ENCODE data around the gene WFDC8. TPM values are rescaled to one million over a fixed set of nuclear protein-coding genes. Genes with fewer than 3 reads are reported as not detected.
"Not testable (repeated sequence)": the region's sequence is repeated elsewhere in the genome, so short reads cannot be mapped to it uniquely, and the experiment has no call there.

Gene WFDC8
- total RNA-seq, 1 donor = not detected

DNA sequence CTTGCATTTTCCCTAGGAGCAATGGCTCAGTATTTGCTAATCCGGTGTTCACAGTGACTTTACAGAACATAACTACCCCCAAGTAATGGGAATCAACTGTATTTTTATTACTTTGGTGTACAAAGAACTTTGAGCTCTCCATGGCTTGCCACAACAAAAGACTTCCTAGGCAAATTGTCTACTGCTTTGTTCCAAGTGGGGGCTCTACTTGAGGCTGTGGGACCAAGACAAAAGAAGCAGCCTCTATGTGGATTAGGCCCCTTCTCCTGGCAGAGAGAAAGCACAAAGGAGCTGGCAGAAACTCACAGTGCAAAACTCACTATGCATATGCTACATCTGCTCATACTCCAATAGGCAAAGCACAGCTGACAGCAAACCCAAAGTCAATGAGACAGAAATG, 853 bp downstream of the WFDC8 start:
- Histone ChIP-seq H3K4me1 (ENCODE audit: insufficient read depth, low read length) (no peaks in the 10 kb centered on the region), H3K27me3 (ENCODE audit: insufficient read depth, low read length) (peaks cover 6% of the 10 kb centered on the region), H3K4me3 (ENCODE audit: low read length) (no peak overlapping the region), H3K9me3 (ENCODE audit: low read depth, low read length) (no peaks in the 10 kb centered on the region)

- Histone ChIP-seq H3K4me1 (ENCODE audit: insufficient read depth, low read length) (no peaks in the 10 kb centered on the region), H3K4me3 (ENCODE audit: low read length) (no peak overlapping the region), H3K27me3 (ENCODE audit: insufficient read depth, low read length) (peaks cover 4% of the 10 kb centered on the region), H3K9me3 (ENCODE audit: low read depth, low read length) (no peaks in the 10 kb centered on the region)
Observed at GRCh38 chr20:45576995-45577394, 2.1 kb downstream of the WFDC8 start.

DNA sequence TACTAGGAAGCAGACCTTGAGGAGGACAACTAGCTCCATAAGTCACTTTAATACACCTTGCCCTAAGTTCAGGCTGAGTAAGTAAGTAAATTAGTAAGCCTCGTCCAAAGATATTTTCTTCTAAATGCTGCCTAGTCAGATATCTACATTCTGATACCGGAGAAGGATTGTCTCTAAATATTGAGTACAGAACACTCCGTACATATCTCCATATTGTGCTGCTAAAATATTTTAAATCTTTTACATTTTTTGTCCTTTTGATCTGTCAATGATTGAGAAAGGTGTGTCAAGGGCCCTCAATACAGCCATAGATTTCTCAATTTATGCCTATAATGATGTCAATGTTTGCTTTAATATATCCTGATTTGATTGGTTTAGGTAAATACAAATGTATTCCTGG, 3.2 kb downstream of the WFDC8 start:
- Histone ChIP-seq H3K4me3 (ENCODE audit: low read length) (no peak overlapping the region), H3K9me3 (ENCODE audit: low read depth, low read length) (no peaks in the 10 kb centered on the region), H3K27me3 (ENCODE audit: insufficient read depth, low read length) (peaks cover 5% of the 10 kb centered on the region), H3K4me1 (ENCODE audit: insufficient read depth, low read length) (no peaks in the 10 kb centered on the region)

GRCh38 chr20:45569650-45570049, 9.4 kb downstream of the WFDC8 start:
- not testable (repeated sequence) for H3K4me3 ChIP-seq (ENCODE audit: low read length); H3K4me1 ChIP-seq (ENCODE audit: insufficient read depth, low read length); H3K27me3 ChIP-seq (ENCODE audit: insufficient read depth, low read length); H3K9me3 ChIP-seq (ENCODE audit: low read depth, low read length)

GRCh38 chr20:45564760-45565276, 14.3 kb downstream of the WFDC8 start:
- H3K27me3 ChIP-seq (ENCODE audit: insufficient read depth, low read length) = no peaks in the 10 kb centered on the region
- H3K4me3 ChIP-seq (ENCODE audit: low read length) = no peak overlapping the region
- H3K9me3 ChIP-seq (ENCODE audit: low read depth, low read length) = no peaks in the 10 kb centered on the region
- no peaks in the 10 kb centered on the region for H3K4me1 ChIP-seq (ENCODE audit: insufficient read depth, low read length)

DNA sequence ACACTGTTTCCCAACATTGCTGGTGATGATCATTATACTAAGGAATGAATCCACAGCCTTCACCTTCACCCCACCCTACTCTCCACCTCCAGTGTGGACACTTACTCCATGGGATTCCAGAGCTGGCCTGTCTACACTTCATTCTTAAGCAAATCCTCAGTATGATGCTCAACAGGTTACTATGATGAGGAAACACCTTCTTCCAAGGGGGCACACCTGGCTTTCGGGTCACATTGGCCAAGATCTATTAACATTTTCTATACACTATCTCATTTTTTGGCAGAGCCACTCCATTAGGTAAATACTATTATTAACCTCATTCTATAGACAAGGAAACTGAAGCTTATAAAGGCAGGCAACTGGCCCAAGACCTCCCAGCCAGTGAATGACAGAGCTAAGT, 23.9 kb downstream of the WFDC8 start:
- no peaks in the 10 kb centered on the region for H3K4me1 ChIP-seq (ENCODE audit: insufficient read depth, low read length)

DNA sequence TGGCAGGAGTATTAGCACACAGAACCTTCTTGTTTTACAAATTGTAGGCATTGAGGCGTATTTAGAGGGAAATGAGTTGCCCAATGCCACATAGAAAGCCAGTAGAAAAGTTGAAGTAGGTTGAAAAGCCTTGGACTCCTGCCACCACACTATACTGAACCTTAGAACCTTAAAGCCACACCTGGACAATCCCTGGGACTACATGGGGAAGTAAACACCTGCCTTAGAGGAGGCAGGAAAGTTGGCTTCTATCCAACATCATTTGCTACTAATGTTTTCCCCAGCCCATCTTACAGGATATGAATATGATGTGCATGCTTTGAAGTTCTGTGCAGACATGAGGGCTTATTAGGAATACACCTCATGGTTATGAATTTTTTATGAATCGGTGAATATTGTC, 26.6 kb downstream of the WFDC8 start:
- H3K27me3 ChIP-seq (ENCODE audit: insufficient read depth, low read length) = no peaks in the 10 kb centered on the region
- H3K4me1 ChIP-seq (ENCODE audit: insufficient read depth, low read length) = no peaks in the 10 kb centered on the region
- no peak overlapping the region for H3K4me3 ChIP-seq (ENCODE audit: low read length)
- H3K9me3 ChIP-seq (ENCODE audit: low read depth, low read length) = no peaks in the 10 kb centered on the region

More for the DNA sequence above, 23.9 kb downstream of the WFDC8 start:
- no peaks in the 10 kb centered on the region for H3K9me3 ChIP-seq (ENCODE audit: low read depth, low read length)
- no peak overlapping the region for H3K4me3 ChIP-seq (ENCODE audit: low read length)
- H3K27me3 ChIP-seq (ENCODE audit: insufficient read depth, low read length) = no peaks in the 10 kb centered on the region

DNA sequence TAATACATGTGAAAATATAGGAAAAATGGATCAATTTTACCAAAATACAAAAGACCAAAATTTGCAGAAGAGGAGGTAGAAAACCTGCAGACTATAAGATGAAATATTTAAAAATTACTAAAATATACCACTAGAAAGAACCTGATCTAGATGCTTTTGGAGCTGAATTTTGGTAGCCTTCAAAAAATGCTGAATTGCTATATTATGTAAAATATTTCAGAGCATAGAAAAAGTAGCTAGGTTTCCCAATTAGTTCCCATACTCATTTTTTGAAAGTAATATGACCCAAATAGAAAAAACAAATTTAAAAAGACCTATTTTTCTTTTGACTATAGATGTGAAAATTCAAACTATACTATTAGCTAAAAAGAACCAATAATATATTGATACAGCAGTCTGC, 28.3 kb downstream of the WFDC8 start:
- Histone ChIP-seq H3K27me3 (ENCODE audit: insufficient read depth, low read length) (peaks cover 3% of the 10 kb centered on the region), H3K4me1 (ENCODE audit: insufficient read depth, low read length) (no peaks in the 10 kb centered on the region), H3K9me3 (ENCODE audit: low read depth, low read length) (no peaks in the 10 kb centered on the region), H3K4me3 (ENCODE audit: low read length) (no peak overlapping the region)

- no peaks in the 10 kb centered on the region for H3K4me1 ChIP-seq (ENCODE audit: insufficient read depth, low read length)
- peaks cover 4% of the 10 kb centered on the region for H3K27me3 ChIP-seq (ENCODE audit: insufficient read depth, low read length)
- no peak overlapping the region for H3K4me3 ChIP-seq (ENCODE audit: low read length)
- H3K9me3 ChIP-seq (ENCODE audit: low read depth, low read length) = no peaks in the 10 kb centered on the region
Observed at GRCh38 chr20:45548410-45548809, 30.7 kb downstream of the WFDC8 start.

GRCh38 chr20:45547206-45547770, 31.8 kb downstream of the WFDC8 start, which contains the start of gene EPPIN:
EPPIN (minus strand) TSS chr20:45547401; CDS start chr20:45547357, 44 bp downstream.
- Histone ChIP-seq H3K27me3 (ENCODE audit: insufficient read depth, low read length) (peaks cover 7% of the 10 kb centered on the region), H3K4me3 (ENCODE audit: low read length) (no peak within 1 kb of the TSS), H3K4me1 (ENCODE audit: insufficient read depth, low read length) (no peaks in the 10 kb centered on the region), H3K9me3 (ENCODE audit: low read depth, low read length) (no peaks in the 10 kb centered on the region)

DNA sequence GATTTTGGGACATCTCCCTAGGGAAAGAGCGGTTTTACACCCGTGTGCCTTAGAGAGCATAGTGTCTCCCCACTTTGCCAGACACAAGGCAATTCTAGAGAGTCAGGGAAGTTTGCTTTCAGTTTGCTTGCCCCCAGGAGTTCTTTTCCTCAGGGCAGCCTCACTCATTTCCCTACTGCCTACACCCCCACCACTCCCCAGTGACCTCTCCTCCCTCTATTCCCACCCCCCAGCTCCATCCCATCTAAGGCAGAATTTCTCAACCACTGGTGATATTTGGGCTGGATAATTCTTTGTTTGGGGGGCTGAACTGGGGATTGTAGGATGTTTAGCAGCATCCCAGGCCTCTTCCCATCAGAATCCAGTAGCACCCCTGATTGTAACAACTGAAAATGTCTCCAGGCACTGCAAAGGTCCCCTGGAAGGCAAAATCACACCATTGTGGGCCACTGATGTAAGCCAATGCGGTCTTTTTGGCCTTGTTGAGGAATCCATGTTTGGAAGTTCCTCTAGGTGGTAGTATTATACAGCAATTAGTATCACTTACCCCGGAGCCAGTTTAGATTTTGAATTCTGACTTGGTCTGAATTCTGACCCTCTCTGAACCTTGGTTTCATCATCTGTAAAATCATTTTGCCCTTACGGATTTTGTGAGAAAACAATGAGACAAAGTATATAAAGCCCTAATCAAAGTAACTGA, 33.2 kb downstream of the WFDC8 start:
- Histone ChIP-seq H3K4me1 (ENCODE audit: insufficient read depth, low read length) (no peaks in the 10 kb centered on the region), H3K27me3 (ENCODE audit: insufficient read depth, low read length) (peaks cover 7% of the 10 kb centered on the region), H3K9me3 (ENCODE audit: low read depth, low read length) (no peaks in the 10 kb centered on the region), H3K4me3 (ENCODE audit: low read length) (no peak overlapping the region)

- H3K27me3 ChIP-seq (ENCODE audit: insufficient read depth, low read length) = peaks cover 7% of the 10 kb centered on the region
- no peaks in the 10 kb centered on the region for H3K9me3 ChIP-seq (ENCODE audit: low read depth, low read length)
- H3K4me3 ChIP-seq (ENCODE audit: low read length) = no peak overlapping the region
- no peaks in the 10 kb centered on the region for H3K4me1 ChIP-seq (ENCODE audit: insufficient read depth, low read length)
Observed at GRCh38 chr20:45545351-45545750, 33.7 kb downstream of the WFDC8 start.

DNA sequence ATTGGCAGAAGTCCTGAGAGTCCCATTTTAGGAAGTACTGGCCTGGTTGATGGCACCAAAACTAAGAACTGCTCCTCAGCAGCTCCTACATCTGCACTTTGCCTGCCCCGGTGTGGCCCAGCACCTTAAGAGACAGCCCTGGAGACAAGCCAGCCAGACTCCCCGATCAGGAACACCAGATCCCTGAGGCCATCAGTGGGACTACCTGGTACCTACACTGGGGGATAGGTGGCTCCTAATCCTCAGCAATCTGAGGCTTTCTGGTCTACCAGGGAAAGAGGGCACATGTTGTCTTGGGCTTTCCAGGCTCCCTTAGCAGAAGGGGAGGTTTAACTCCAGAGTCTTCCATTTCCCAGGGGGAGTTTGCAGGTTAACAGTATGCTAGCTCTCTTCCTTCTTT, 39.7 kb downstream of the WFDC8 start, which contains the start of gene WFDC6:
Gene WFDC6 (minus strand): TSS at position 101 of the 400 bp plus-strand sequence. CDS start 75 bp downstream, at position 26.
- no peaks in the 10 kb centered on the region for H3K9me3 ChIP-seq (ENCODE audit: low read depth, low read length)
- no peaks in the 10 kb centered on the region for H3K4me1 ChIP-seq (ENCODE audit: insufficient read depth, low read length)
- peaks cover 14% of the 10 kb centered on the region for H3K27me3 ChIP-seq (ENCODE audit: insufficient read depth, low read length)
- H3K4me3 ChIP-seq (ENCODE audit: low read length) = no peak within 1 kb of the TSS

- peaks cover 17% of the 10 kb centered on the region for H3K27me3 ChIP-seq (ENCODE audit: insufficient read depth, low read length)
- H3K4me1 ChIP-seq (ENCODE audit: insufficient read depth, low read length) = no peaks in the 10 kb centered on the region
- H3K4me3 ChIP-seq (ENCODE audit: low read length) = no peak overlapping the region
- no peaks in the 10 kb centered on the region for H3K9me3 ChIP-seq (ENCODE audit: low read depth, low read length)
Observed at GRCh38 chr20:45538209-45538799, 40.8 kb downstream of the WFDC8 start.

- H3K27me3 ChIP-seq (ENCODE audit: insufficient read depth, low read length) = peaks cover 3% of the 10 kb centered on the region
- no peaks in the 10 kb centered on the region for H3K9me3 ChIP-seq (ENCODE audit: low read depth, low read length)
- H3K4me1 ChIP-seq (ENCODE audit: insufficient read depth, low read length) = no peaks in the 10 kb centered on the region
- H3K4me3 ChIP-seq (ENCODE audit: low read length) = no peak overlapping the region
Observed at GRCh38 chr20:45527294-45527693, 51.8 kb downstream of the WFDC8 start.

Data from mononuclear cell (primary cell).